Sigmoid colon (tissue), 7 donors: Measurements from ENCODE around the gene RYR3. TPM values are rescaled to one million over a fixed set of nuclear protein-coding genes. Genes with fewer than 3 reads are reported as not detected.

Experiments
- DNase-seq: peaks from one replicate; pipeline ENCODE4 v3.0.0-alpha.2; 2019
- H3K27ac ChIP-seq, 4 donors: fragments of 200-600 bp; sonication (generic); one replicate each; pipeline ENCODE4 v1.5.1; 2016 to 2019; ENCODE audit warnings: mild to moderate bottlenecking in 1 of 4
- H3K27me3 ChIP-seq, 3 donors: fragments of 200-600 bp; sonication (generic); one replicate each; pipeline ENCODE4 v1.5.1; 2019; ENCODE audit warnings: mild to moderate bottlenecking in 1 of 3
- H3K36me3 ChIP-seq, 4 donors: fragments of 200-600 bp; sonication (generic); one replicate each; pipeline ENCODE4 v1.5.1; 2016 to 2019
- H3K4me1 ChIP-seq, 4 donors: fragments of 200-600 bp; sonication (generic); one replicate each; pipeline ENCODE4 v1.5.1; 2017 to 2019
- H3K4me3 ChIP-seq, 4 donors: fragments of 200-600 bp; sonication (generic); one replicate each; pipeline ENCODE4 v1.5.1; 2017 to 2019; ENCODE audit warnings: mild to moderate bottlenecking in 2 of 4, moderate library complexity in 1 of 4
- H3K9me3 ChIP-seq, 4 donors: fragments of 200-600 bp in 3 of 4; sonication (generic) in 3 of 4; one replicate each; pipeline versions ENCODE4 v1.5.1 to v1.6.1; 2013 to 2019
- CTCF ChIP-seq, 4 experiments: fragments of 450-650 bp in 3 of 4; fragments of 200-600 bp in 1 of 4; IDR thresholded peaks; one replicate each; pipeline ENCODE4 v1.5.1; 2016 to 2019; ENCODE audit warnings: antibody characterized with exemption in 4 of 4, mild to moderate bottlenecking in 3 of 4, moderate library complexity in 2 of 4
- EP300 ChIP-seq, 4 donors: sonication (generic); formaldehyde crosslinking; IDR thresholded peaks; one replicate each; pipeline ENCODE4 v1.6.1; 2017; ENCODE audit warnings: antibody characterized with exemption in 4 of 4
- POLR2A ChIP-seq, 2 donors: fragments of 450-650 bp; IDR thresholded peaks; one replicate each; pipeline ENCODE4 v1.6.1; 2016; ENCODE audit warnings: antibody characterized with exemption in 2 of 2, mild to moderate bottlenecking in 2 of 2, moderate library complexity in 2 of 2
- POLR2AphosphoS5 ChIP-seq, 4 donors: sonication (generic); formaldehyde crosslinking; IDR thresholded peaks; one replicate each; pipeline ENCODE4 v1.6.1; 2017; ENCODE audit warnings: antibody characterized with exemption in 4 of 4
- WGBS, 2 donors: extraction: QIAGEN DNeasy Blood & Tissue Kit; methylation state at CpG; one replicate each; pipeline ENCODE4 v1.1.7; 2013; 5-methylcytosine and 5-hydroxymethylcytosine counted together
- intact Hi-C: fragments of 100-400 bp; cut with DNase I; formaldehyde crosslinking; loops from one replicate; pipeline ENCODE4 v1.15.1; 2023
- polyA plus RNA-seq, 3 donors: library from polyadenylated mRNA; stranded (reverse); fragments of 200-250 nt; gene quantifications; one replicate each; pipeline ENCODE4 v1.2.3, GENCODE V29; 2013
- total RNA-seq, 4 donors: library from RNA; depleted of rRNA; stranded (reverse); fragments of >200 nt; gene quantifications; one replicate each; pipeline ENCODE4 v1.1.0, GENCODE V29; 2016
- donor health status: healthy with polysubstance abuse.
- donor health status: Bipolar disorder and iron deficiency.
- donor health status: healthy.

Gene RYR3
- total and polyA plus RNA-seq, 7 donors = 0.38 to 29.1 (median 10.5) TPM; not detected in 1

DNA sequence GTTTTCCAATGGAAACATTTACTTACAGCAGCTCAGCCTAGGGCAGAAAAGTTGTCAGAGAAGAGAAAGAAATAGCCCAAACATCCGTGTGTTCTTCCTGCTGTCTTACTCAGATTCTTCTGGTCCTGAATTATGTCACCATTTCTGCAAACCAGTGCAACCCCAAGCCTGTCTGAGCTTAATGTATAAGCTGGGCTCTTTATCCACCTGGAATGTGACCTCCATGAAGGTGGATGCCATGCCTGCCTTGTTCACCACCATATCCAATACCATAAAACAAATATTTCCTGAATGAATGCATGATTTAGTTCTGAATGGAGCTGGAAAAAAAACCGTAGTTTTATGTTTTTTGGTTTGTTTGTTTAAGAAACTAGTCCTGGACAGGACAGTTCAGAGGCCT, 150.9 kb downstream of the RYR3 start:
- Histone ChIP-seq H3K27ac (no peak overlapping the region), H3K36me3 (no peaks in the 10 kb centered on the region), H3K9me3 (no peaks in the 10 kb centered on the region), H3K27me3 (no peaks in the 10 kb centered on the region), H3K4me3 (no peak overlapping the region), H3K4me1 (no peaks in the 10 kb centered on the region)
- TF ChIP-seq CTCF (IDR thresholded peaks at IDR 0.05) (no peak), POLR2A (IDR thresholded peaks at IDR 0.05) (no peak), EP300 (IDR thresholded peaks at IDR 0.05) (no peak), POLR2AphosphoS5 (IDR thresholded peaks at IDR 0.05) (no peak)
- intact Hi-C loops = no loop called here
- no peak for DNase-seq
- 56 to 79% methylated on average over 2 of the region's 2 CpGs for whole genome bisulfite sequencing, 2 donors

GRCh38 chr15:33467146-33467815, 156.5 kb downstream of the RYR3 start:
- H3K36me3 ChIP-seq = no peaks in the 10 kb centered on the region
- no peak overlapping the region for H3K4me3 ChIP-seq
- H3K27me3 ChIP-seq = no peaks in the 10 kb centered on the region
- 70 to 83% methylated on average over 6 of the region's 6 CpGs for WGBS, 2 donors
- H3K27ac ChIP-seq = no peak overlapping the region
- no peaks in the 10 kb centered on the region for H3K9me3 ChIP-seq
- no peaks in the 10 kb centered on the region for H3K4me1 ChIP-seq
- no peak for DNase-seq
- intact Hi-C loops = no loop called here
- no peak for TF ChIP-seq EP300 (IDR thresholded peaks at IDR 0.05)
- no peak for TF ChIP-seq POLR2A (IDR thresholded peaks at IDR 0.05)
- no peak for TF ChIP-seq POLR2AphosphoS5 (IDR thresholded peaks at IDR 0.05)
- TF ChIP-seq CTCF (IDR thresholded peaks at IDR 0.05) = no peak

DNA sequence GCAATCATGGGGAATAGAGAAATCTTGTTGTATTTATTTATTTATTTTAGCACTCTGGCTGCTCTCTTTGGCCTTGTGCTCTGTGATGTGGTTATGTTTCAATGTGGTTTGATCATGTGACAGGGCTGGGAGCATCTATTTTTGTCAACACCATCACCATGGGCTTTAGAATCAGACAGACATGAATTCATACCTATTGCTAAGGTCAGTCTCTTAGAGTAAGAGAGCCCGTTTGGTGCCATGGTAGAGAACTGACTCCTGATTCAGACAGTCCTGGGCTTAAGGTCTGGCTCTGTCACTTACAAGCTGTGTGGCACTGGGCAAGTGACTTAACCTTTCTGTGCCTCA, 157.0 kb downstream of the RYR3 start:
- Histone ChIP-seq H3K4me3 (no peak overlapping the region), H3K4me1 (no peaks in the 10 kb centered on the region), H3K9me3 (no peaks in the 10 kb centered on the region), H3K27ac (no peak overlapping the region), H3K36me3 (no peaks in the 10 kb centered on the region), H3K27me3 (no peaks in the 10 kb centered on the region)
- 83 to 86% methylated on average over 1 of the region's 1 CpG for WGBS, 2 donors
- intact Hi-C loops = no loop called here
- DNase-seq = no peak
- TF ChIP-seq POLR2AphosphoS5 (IDR thresholded peaks at IDR 0.05) = no peak
- no peak for TF ChIP-seq EP300 (IDR thresholded peaks at IDR 0.05)
- no peak for TF ChIP-seq CTCF (IDR thresholded peaks at IDR 0.05)
- no peak for TF ChIP-seq POLR2A (IDR thresholded peaks at IDR 0.05)

DNA sequence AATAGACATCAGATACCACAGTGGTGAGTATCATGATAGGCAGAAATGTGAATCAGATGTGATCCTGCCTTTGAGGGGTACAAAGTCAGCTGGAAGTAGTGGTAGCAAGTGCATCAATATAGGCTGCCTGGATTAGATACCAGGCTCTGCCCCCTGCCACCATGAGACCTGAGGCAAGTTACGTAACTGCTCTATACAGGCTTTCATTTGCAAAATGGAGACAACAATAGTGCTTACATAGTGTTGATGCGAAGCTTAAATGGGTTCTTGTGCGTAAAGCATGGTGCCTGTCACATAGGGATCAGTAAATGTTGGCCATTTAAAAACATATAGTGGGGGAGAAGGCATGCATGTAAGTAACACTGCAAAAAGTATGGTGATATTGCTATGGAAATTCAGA, 158.0 kb downstream of the RYR3 start:
- no peaks in the 10 kb centered on the region for H3K9me3 ChIP-seq
- WGBS, 2 donors = 90 to 93% methylated on average over 3 of the region's 3 CpGs
- intact Hi-C loops = no loop called here
- DNase-seq = no peak
- TF ChIP-seq CTCF (IDR thresholded peaks at IDR 0.05) (no peak), POLR2A (IDR thresholded peaks at IDR 0.05) (no peak), POLR2AphosphoS5 (IDR thresholded peaks at IDR 0.05) (no peak), EP300 (IDR thresholded peaks at IDR 0.05) (no peak)
- peaks cover 0 to 4% (median under 1%) of the 10 kb centered on the region in 4 donors for H3K36me3 ChIP-seq
- H3K27ac ChIP-seq = no peak overlapping the region
- H3K4me1 ChIP-seq = no peaks in the 10 kb centered on the region
- no peak overlapping the region for H3K4me3 ChIP-seq
- H3K27me3 ChIP-seq = no peaks in the 10 kb centered on the region

DNA sequence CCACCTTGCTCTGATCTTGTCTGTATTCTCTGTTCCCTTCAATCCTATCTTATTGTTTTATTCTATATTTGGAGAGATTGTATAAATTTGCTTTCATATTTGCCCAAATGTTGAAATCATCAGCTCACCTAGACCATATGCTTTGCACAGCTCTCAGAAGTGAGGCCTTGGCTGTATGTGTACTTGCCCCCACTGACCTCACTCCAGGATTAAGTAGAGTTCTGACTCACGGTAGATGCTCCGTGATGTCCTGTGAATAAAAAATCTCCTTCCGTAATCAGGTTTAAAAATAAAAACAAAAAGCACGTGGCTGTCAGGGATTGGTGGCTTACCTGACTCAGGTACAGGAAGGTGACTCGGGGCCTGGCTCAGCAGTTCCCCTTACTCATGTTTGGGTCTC, 162.2 kb downstream of the RYR3 start:
- no peak overlapping the region for H3K4me3 ChIP-seq
- no peaks in the 10 kb centered on the region for H3K4me1 ChIP-seq
- TF ChIP-seq POLR2A (IDR thresholded peaks at IDR 0.05) (no peak), CTCF (IDR thresholded peaks at IDR 0.05) (no peak), POLR2AphosphoS5 (IDR thresholded peaks at IDR 0.05) (no peak), EP300 (IDR thresholded peaks at IDR 0.05) (no peak)
- no peaks in the 10 kb centered on the region for H3K27me3 ChIP-seq
- WGBS, 2 donors = 81 to 89% methylated on average over 5 of the region's 5 CpGs
- DNase-seq = no peak
- no peaks in the 10 kb centered on the region for H3K9me3 ChIP-seq
- H3K27ac ChIP-seq = no peak overlapping the region
- intact Hi-C loops = no loop called here
- H3K36me3 ChIP-seq = peaks cover 0 to 14% (median 3%) of the 10 kb centered on the region in 4 donors
